Midbrain (tissue), 1 donor: ENCODE results near the gene SLC66A1.

Source experiments
- DNase-seq: peaks from one replicate; lab custom pipeline; 2025; lab: John Stamatoyannopoulos, UW

The SLC66A1 gene

GRCh38 chr1:19377812-19378718 lies 65.9 kb downstream of the SLC66A1 start:
- no peak for DNase-seq
